ENCODE data around the gene NDFIP2. TPM values are rescaled to one million over a fixed set of nuclear protein-coding genes. Genes with fewer than 3 reads are reported as not detected.
"Not testable (repeated sequence)": the region's sequence is repeated elsewhere in the genome, so short reads cannot be mapped to it uniquely, and the experiment has no call there.

The NDFIP2 gene
- total and polyA plus RNA-seq, 3 donors from 2014 or later, result 25.3 to 56.1 (median 33.8) TPM

DNA sequence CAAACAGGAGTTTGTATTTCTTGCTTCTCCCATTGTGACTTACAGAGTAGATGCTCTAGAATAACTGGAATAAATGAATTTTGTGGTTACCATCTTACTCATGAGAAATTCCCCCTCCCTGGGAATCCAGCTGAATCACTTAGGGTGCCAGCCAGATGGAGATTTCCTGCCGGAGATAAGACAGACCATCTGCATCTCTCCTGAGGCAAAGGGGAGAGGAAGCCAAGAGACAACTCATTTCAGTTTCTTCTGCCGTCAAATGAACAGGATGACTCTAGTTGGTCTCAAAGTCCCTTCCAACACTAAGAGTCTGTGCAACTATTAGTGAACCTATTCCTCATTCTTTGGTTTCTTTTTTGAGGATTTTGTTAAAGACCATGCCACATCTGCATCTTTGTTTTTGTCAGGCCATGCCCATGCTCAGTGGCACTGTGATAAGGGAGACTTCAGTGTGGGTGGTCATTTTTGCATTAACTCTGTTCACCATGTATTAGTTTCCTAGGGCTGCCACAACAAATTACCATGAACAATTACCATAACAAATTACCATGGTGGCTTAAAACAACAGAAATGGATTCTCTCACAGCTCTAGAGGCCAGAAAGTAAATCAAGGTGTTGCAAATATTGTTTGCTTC is 112.8 kb downstream of the NDFIP2 start:
- Histone ChIP-seq H3K36me3 (ENCODE audit: low read depth, missing control alignments) (no peaks in the 10 kb centered on the region), H3K9me3 (no peaks in the 10 kb centered on the region), H3K4me1 (peaks cover 7% of the 10 kb centered on the region), H3K27me3 (no peaks in the 10 kb centered on the region), H3K27ac (no peak overlapping the region), H3K4me3 (no peak overlapping the region)
- no peak for TF ChIP-seq POLR2A (IDR thresholded peaks at IDR 0.05)
- TF ChIP-seq, protein P1, sequence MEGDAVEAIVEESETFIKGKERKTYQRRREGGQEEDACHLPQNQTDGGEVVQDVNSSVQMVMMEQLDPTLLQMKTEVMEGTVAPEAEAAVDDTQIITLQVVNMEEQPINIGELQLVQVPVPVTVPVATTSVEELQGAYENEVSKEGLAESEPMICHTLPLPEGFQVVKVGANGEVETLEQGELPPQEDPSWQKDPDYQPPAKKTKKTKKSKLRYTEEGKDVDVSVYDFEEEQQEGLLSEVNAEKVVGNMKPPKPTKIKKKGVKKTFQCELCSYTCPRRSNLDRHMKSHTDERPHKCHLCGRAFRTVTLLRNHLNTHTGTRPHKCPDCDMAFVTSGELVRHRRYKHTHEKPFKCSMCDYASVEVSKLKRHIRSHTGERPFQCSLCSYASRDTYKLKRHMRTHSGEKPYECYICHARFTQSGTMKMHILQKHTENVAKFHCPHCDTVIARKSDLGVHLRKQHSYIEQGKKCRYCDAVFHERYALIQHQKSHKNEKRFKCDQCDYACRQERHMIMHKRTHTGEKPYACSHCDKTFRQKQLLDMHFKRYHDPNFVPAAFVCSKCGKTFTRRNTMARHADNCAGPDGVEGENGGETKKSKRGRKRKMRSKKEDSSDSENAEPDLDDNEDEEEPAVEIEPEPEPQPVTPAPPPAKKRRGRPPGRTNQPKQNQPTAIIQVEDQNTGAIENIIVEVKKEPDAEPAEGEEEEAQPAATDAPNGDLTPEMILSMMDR (IDR thresholded peaks at IDR 0.05), result no peak
- WGBS, 2 donors, result 67 to 77% methylated on average over 2 of the region's 2 CpGs
- no peak for DNase-seq
- intact Hi-C loops (cut with DNase I; ENCODE audit: low total_unique reads), result no loop called here

DNA sequence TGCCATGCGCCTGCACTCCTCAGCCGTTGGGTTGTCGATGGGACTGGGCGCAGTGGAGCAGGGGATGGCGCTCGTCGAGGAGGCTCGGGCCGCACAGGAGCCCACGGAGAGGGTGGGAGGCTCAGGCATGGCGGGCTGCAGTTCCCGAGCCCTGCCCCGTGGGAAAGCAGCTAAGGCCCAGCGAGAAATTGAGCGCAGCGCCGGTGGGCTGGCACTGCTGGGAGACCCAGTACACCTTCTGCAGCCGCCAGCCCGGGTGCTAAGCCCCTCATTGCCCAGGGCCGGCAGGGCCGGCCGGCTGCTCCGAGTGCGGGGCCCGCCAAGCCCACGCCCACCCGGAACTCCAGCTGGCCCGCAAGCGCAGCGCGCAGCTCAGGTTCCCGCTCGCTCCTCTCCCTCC is 119.2 kb downstream of the NDFIP2 start:
- not testable (repeated sequence) for H3K36me3 ChIP-seq (ENCODE audit: low read depth, missing control alignments)
- whole genome bisulfite sequencing, 2 donors, result 76 to 100% methylated on average over 2 to 24 of the region's 33 CpGs

DNA sequence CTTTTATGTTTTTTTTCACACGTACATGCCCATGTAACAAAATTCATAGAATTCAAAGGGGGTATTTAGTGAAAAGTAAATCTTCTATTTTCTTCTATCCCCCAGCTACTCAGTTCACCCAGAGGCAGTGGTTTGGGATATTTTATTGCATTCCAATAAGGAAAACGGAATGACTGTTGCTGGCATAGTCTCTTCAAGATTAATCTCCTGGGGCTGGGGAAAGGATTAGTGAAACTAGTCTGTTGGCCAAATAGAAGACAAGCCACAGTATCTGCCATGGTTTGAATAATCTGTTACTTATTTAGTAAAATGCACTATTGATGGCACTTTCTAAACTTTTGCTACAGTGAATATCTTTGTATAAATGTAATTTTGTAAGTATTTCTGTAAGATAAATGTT is 122.0 kb downstream of the NDFIP2 start:
- Histone ChIP-seq H3K27me3 (no peaks in the 10 kb centered on the region), H3K4me1 (no peaks in the 10 kb centered on the region), H3K27ac (no peak overlapping the region), H3K4me3 (no peak overlapping the region), H3K36me3 (ENCODE audit: low read depth, missing control alignments) (no peaks in the 10 kb centered on the region), H3K9me3 (no peaks in the 10 kb centered on the region)
- no peak for TF ChIP-seq POLR2A (IDR thresholded peaks at IDR 0.05)
- TF ChIP-seq, protein P1 (IDR thresholded peaks at IDR 0.05), result no peak
- 58 to 71% methylated on average over 2 of the region's 2 CpGs for WGBS, 2 donors
- DNase-seq, result no peak
- intact Hi-C loops (cut with DNase I; ENCODE audit: low total_unique reads), result no loop called here

More for the DNA sequence above, 119.2 kb downstream of the NDFIP2 start:
- H3K27ac ChIP-seq; intact Hi-C loops (cut with DNase I; ENCODE audit: low total_unique reads); H3K9me3 ChIP-seq; DNase-seq; H3K27me3 ChIP-seq; H3K4me1 ChIP-seq: not testable (repeated sequence)
- H3K4me3 ChIP-seq, result peak overlapping the region in 1 of 2 donors; percentile 26

DNA sequence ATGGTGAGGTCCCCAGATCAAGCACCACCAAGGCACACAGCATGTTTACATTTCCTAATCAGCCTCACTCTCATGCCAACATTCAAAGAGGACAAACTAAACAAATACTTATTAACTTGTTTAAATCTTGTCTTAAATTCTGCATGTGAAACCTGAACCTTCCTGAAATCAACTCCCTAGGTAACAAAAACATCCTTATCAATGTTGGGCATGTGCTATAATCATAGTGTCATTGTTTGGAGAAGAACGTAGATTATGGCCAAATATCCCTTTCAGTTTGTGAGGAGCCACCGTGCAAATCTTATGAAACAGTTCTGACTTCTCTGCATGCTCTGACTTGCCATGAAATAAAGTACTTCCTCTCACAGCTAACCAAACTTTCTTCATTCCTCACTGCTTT is 123.8 kb downstream of the NDFIP2 start:
- Histone ChIP-seq H3K27me3 (no peaks in the 10 kb centered on the region), H3K4me3 (no peak overlapping the region), H3K36me3 (ENCODE audit: low read depth, missing control alignments) (no peaks in the 10 kb centered on the region), H3K4me1 (no peaks in the 10 kb centered on the region), H3K27ac (no peak overlapping the region), H3K9me3 (no peaks in the 10 kb centered on the region)
- TF ChIP-seq POLR2A (IDR thresholded peaks at IDR 0.05), result no peak
- TF ChIP-seq, protein P1 (IDR thresholded peaks at IDR 0.05), result no peak
- 23 to 52% methylated on average over 2 of the region's 2 CpGs for WGBS, 2 donors
- intact Hi-C loops (cut with DNase I; ENCODE audit: low total_unique reads), result no loop called here
- no peak for DNase-seq

Other genes with a start within 250 kb of the NDFIP2 start
- gene RBM26, start 74.9 kb upstream of the NDFIP2 start, total RNA-seq, result 10 to 100 TPM; 66.1 to 67.5 TPM
- 37.6 TPM for gene RBM26, start 74.9 kb upstream of the NDFIP2 start, polyA plus RNA-seq (ENCODE audit: insufficient read depth, low read depth, low replicate concordance)